NCI-H748 treated with DMSO at 0.1 percent for 48 hours (cell line): ENCODE measurements around the gene SRD5A1.

Experiments used
- DNase-seq: peaks from one replicate; lab custom pipeline; 2025; lab: John Stamatoyannopoulos, UW

SRD5A1 gene

DNA sequence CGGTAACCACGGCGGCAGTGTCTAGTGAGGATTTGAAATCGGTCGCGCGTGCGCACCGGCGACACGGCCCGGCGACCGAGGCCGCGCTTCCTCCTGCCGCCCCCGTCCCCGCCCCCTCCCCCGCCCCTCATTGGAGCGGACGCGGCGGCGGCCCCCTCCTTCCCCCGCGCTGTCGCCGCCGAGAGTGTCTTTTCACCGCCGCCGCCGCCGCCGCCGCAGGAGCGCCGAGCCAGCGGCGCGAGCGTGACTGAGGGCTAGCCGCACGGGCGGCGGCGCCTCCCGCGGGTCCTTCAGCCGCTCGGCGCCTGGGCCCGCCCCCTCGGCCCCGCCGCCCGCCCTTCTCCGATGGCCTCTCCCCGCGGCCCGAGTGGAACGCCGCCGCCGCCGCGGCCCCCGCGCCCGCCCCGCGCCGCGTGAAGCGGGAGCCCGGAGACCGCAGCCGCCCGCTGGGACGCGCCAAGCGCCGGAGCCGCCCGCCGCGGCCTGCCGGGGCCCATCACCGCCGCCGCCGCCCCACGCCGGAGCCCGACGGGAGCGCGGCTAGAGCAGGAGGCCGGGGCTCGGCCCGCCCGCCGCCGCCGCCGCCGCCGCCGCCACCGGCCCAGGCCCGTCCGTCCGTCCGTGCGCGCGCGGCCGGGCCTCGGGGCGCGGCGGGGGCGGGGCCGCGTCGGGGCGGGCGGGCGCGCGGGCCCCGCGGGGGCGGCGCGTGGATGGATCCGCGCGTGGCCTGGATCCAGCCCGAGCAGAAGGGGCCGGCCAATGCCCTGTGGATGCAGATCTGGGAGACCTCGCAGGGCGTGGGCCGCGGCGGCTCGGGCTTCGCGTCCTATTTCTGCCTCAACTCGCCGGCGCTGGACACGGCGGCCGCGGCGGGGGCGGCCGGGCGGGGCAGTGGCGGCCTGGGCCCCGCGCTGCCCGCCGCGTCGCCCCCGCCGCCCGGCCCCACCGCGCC lies 80.3 kb downstream of the SRD5A1 start, which contains the start of gene TENT4A:
Gene TENT4A, plus strand, starts transcription at position 159 of the 952 bp plus-strand sequence. Its CDS starts 552 bp downstream, at position 711.
- no peak for DNase-seq

GRCh38 chr5:6714226-6715041 lies 81.2 kb downstream of the SRD5A1 start:
- DNase-seq, result no peak

DNA sequence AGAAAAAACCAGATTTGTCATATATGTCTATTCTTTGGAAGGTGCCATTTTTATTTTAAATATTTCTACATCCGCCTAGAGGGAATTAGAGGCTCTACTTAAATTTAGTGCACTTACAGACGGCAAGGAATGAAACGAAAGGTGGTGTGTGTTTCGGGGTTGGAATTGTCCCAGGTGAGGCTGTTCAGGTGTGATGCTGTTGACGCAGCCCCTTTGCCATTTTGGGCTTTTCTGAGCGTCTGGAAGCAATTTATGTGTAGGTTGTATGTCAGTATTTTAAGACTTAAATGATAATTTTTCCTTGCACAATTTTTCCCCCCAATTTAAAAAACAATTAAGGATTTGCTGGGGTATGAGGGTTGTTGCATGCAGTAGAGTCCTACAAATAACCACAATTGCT lies 82.0 kb downstream of the SRD5A1 start:
- no peak for DNase-seq

DNA sequence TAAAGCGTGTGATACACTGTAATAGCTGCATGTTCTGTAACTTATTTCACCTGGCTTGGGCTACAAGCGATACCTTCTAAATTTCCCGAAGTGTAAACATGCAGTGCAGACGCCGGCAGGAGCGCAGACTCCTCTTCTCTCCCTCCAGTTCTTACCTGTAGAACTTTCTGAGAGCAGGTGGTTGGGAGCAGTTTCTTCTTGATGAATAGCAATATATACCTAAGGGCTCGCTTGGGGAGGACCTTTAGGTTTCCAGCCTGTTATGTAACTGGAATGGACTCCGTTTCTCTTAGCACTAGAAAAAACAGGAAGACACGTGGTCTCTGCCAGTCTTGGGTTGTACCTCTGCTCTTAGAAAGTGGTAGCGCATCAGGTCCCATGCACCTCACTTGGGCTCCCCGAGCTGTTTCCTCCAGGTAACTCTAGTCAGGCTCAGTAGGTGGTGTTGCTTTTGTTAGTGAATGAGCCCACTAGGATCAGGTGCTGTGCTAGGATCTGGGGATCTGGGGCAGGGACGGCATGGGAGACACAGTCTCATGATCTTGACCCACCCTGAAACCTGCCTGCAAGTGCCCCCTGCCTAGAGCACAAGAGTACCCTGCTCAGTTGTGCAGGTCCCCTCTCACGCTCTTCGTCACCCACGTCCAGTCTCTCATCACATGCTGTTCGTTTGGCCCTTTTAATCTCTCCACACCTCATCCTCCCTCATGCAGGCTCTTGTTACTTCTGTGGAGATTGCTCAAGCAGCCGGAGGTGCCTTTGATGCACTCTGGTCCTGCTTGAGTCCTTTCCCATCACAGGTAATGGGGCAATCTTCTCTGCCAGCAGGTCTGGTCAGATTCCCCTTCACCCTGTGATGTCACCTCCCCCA lies 82.8 kb downstream of the SRD5A1 start:
- DNase-seq, result no peak

DNA sequence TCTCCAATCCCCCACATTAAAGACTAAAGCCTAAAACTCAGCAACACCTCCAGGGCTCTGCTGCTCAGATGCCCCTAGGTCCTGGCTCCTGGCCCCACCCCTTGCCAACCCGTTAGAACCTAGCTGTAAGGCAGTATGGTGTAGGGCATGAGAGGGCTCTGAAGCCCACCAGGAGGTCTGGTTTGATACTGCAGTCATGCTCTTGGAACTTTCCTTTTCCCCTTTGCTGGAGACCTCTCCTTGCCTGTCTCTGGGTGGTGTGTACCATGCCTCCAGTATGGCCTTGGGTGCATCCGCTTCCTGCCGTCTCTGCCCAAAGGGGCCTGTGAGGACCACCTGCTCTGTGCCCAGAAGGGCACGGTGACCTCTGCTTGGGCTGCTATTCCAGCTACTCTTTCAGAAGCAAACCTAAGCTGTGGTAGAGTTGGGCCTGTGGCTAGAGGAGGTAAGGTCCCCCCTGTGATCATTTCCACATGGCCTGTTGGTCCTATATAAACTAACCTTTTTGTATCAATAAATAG lies 83.4 kb downstream of the SRD5A1 start:
- DNase-seq, result no peak

DNA sequence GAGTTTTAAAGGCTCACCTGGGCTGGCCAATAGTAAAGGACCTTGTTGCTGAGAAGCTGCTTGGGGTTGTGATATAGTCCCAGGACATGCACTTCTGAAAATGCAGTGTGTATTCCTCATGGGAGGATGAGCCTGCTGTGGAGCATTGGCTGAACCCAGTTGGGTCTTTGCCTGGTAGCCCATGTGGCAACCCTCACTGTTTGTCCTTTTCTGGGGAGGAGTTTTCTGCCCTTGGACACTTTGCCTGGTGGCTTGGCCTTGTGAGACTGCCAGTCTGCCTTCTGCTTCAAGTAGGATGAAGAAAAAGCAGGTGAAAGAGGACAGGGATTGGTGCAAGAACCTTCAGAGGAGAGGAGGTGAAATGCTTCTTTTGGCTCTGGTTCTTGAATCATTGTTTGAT lies 84.0 kb downstream of the SRD5A1 start:
- DNase-seq, result no peak

GRCh38 chr5:6717687-6718086 lies 84.4 kb downstream of the SRD5A1 start:
- no peak for DNase-seq

- DNase-seq, result no peak
Observed at GRCh38 chr5:6718161-6718681, 85.0 kb downstream of the SRD5A1 start.

- DNase-seq, result no peak
Observed at GRCh38 chr5:6718718-6719117, 85.5 kb downstream of the SRD5A1 start.

DNA sequence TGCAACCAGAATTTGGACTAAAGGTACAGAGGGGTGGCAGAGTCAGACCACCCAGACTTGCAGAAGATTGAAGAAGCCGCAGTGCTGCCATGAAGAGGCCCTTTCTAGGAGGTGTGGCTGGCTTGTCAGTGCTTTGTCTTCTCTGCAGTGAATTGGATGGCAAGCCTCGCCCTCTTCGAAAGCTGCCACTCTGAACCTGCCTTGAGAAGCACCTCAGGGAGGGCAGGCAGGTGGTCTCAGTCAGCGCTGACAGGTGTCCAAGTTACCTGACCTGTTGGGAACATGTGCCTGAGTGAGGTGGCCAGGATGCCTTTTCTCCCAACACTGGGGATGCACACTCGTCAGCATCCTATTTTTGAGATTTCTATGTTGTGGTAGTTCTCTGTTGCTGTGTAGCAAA lies 86.2 kb downstream of the SRD5A1 start:
- no peak for DNase-seq

- no peak for DNase-seq
Observed at GRCh38 chr5:6719896-6720560, 86.8 kb downstream of the SRD5A1 start.

DNA sequence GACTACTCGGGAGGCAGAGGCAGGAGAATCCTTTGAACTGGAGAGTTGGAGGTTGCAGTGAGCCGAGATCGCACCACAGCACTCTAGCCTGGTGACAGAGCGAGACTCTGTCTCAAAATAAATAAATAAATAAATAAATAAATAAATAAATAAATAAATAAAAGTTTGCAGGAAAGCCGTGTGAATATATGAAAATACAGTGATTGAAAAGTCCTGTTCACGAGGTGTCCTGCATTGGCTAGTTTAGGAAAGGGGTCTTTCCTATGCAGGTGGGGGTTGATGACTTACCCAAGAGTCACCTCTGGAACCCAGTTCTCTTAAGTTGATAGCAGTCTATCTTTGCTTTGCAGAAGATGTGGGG lies 87.3 kb downstream of the SRD5A1 start:
- no peak for DNase-seq

DNA sequence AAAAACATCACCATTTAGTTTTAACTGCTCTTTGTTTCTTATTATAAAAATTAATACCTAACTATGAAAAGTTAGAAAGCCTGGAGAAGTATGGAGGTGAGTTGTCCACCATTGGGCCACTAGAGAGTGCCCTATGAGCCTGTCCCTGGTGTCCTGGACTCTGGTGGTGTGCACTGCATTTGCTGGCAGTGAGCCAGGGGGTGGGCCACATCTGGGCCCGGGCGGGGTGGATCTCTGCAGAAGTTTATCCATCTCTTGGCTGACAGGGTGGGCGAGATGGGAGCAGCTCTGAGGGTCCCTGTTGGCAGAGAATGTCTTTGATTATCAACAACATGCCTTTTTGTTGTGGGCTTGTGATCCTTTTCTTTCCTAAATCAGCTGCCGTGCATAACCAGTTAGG lies 88.2 kb downstream of the SRD5A1 start:
- no peak for DNase-seq

- no peak for DNase-seq
Observed at GRCh38 chr5:6722015-6722414, 88.8 kb downstream of the SRD5A1 start.

DNA sequence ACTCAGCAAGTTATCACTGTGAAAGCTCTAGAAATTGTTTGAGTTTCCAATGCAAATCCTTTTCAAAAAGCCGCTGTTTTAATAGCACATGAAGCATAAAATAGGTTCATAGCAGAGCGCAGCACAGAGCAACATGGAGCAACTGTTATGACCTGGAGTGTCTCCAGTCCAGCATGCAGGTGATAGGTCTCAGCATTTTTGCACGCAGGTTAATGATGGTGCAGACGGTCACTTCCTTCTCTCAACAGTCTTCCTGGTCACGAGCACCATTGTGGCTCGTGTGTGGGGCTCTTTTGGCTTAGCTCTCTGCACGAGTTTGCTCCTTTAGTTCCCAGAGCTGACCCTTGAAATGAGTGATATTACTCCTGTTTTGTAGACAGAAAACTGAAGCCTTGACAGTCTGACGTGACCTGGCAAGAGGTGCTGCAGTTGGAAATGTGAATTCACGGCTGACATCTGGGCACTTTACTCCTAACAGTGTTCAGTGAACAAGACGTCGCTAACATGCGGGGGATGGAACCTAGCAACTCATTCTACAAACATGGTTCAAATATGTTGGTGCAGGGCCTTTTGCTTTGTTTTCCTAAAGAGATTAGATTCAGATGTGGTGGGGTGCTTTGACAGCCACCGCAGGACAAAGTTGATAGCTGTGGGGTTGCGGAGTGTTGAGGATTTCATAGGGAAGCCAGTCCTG lies 90.0 kb downstream of the SRD5A1 start:
- no peak for DNase-seq

GRCh38 chr5:6723816-6724300 lies 90.6 kb downstream of the SRD5A1 start:
- DNase-seq, result no peak
